Glutamatergic neuron (in vitro differentiated cells): Measurements from ENCODE around the gene MAGI3. TPM values are rescaled to one million over a fixed set of nuclear protein-coding genes. Genes with fewer than 3 reads are reported as not detected.

Experiments
- DNase-seq: peaks from one replicate; pipeline ENCODE4 v3.0.0; 2022
- H3K27ac Mint-ChIP-seq: one replicate; pipeline ENCODE4 v1.8.0; 2020; ENCODE audit warnings: mild to moderate bottlenecking, mixed read lengths, inconsistent platforms; ENCODE audit not compliant: unreplicated experiment
- H3K27me3 Mint-ChIP-seq: one replicate; pipeline ENCODE4 v1.8.0; 2020; ENCODE audit warnings: mild to moderate bottlenecking, moderate library complexity, mixed read lengths, inconsistent platforms; ENCODE audit not compliant: unreplicated experiment
- H3K36me3 Mint-ChIP-seq: one replicate; pipeline ENCODE4 v1.8.0; 2020; ENCODE audit warnings: mild to moderate bottlenecking, mixed read lengths, inconsistent platforms; ENCODE audit not compliant: unreplicated experiment
- H3K4me1 Mint-ChIP-seq: one replicate; pipeline ENCODE4 v1.8.0; 2020; ENCODE audit warnings: mild to moderate bottlenecking, low read depth, mixed read lengths, inconsistent platforms; ENCODE audit not compliant: unreplicated experiment
- H3K4me3 Mint-ChIP-seq: one replicate; pipeline ENCODE4 v1.8.0; 2020; ENCODE audit warnings: mild to moderate bottlenecking, mixed read lengths, inconsistent platforms; ENCODE audit not compliant: unreplicated experiment
- H3K9me3 Mint-ChIP-seq: one replicate; pipeline ENCODE4 v1.8.0; 2020; ENCODE audit warnings: mild to moderate bottlenecking, moderate library complexity, mixed read lengths, inconsistent platforms; ENCODE audit not compliant: unreplicated experiment
- total RNA-seq: library from RNA; stranded (reverse); fragmentation: NEBNext Ultra II Directional; extraction: Animal tissue kit (Norgen Biotek cat#: 25700); gene quantifications from one replicate; pipeline ENCODE4 v1.2.1, GENCODE V29; 2021; ENCODE audit not compliant: unreplicated experiment
- TF ChIP-seq, protein P1 (sequence below): fragments of 200-600 bp; sonication (generic); IDR thresholded peaks from one replicate; pipeline ENCODE4 v1.5.0; 2021; ENCODE audit not compliant: partially characterized antibody, unreplicated experiment

The MAGI3 gene
- total RNA-seq, 1 donor from 2014 or later = 26.3 TPM

DNA sequence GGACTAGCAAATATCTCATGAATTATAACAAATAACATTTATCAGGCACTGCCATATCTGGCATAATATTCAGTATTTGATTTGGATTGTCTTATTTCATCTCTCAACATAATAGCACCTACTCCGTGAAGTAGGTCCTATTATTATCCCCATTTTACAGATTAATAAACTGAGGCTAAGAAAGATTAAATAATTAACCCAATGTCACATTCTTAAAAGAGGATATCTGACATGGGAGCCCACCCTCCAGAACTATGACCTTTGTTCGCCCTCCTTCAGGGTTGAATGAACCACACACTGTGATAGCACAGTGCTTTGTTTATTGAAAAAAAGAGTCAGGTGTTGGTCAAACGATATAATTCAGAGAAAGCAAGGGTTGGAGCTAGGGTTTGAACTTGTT lies 19.4 kb upstream of the MAGI3 start:
- DNase-seq = no peak
- H3K27ac Mint-ChIP-seq = no peak overlapping the region

DNA sequence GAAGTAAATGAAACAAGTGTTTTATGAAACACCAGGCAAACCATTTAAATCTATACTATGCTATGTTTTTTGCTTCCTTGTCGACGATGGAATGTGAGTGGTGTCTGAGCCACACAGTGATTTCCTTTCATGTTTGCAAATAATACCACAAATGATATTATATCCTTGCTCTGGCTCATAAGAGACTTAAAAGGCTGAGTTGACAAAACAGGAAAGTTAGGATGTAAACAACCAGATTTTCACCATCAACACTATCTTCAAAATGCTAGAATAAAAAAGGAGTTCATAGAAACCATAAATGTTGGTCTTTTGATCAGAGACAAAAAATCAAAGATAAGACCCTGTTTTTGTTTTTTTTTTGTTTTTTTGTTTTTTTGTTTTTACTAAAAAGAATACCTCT lies 17.8 kb upstream of the MAGI3 start:
- Mint-ChIP-seq H3K4me1 (no peaks in the 10 kb centered on the region), H3K27ac (no peak overlapping the region), H3K4me3 (no peak overlapping the region), H3K36me3 (no peaks in the 10 kb centered on the region), H3K27me3 (no peaks in the 10 kb centered on the region), H3K9me3 (peaks cover 2% of the 10 kb centered on the region)
- no peak for DNase-seq
- TF ChIP-seq, protein P1, sequence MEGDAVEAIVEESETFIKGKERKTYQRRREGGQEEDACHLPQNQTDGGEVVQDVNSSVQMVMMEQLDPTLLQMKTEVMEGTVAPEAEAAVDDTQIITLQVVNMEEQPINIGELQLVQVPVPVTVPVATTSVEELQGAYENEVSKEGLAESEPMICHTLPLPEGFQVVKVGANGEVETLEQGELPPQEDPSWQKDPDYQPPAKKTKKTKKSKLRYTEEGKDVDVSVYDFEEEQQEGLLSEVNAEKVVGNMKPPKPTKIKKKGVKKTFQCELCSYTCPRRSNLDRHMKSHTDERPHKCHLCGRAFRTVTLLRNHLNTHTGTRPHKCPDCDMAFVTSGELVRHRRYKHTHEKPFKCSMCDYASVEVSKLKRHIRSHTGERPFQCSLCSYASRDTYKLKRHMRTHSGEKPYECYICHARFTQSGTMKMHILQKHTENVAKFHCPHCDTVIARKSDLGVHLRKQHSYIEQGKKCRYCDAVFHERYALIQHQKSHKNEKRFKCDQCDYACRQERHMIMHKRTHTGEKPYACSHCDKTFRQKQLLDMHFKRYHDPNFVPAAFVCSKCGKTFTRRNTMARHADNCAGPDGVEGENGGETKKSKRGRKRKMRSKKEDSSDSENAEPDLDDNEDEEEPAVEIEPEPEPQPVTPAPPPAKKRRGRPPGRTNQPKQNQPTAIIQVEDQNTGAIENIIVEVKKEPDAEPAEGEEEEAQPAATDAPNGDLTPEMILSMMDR = no peak

More for the DNA sequence above, 19.4 kb upstream of the MAGI3 start:
- Mint-ChIP-seq H3K9me3 (peaks cover 2% of the 10 kb centered on the region), H3K4me1 (no peaks in the 10 kb centered on the region), H3K4me3 (no peak overlapping the region), H3K27me3 (no peaks in the 10 kb centered on the region), H3K36me3 (no peaks in the 10 kb centered on the region)
- TF ChIP-seq, protein P1 = no peak

DNA sequence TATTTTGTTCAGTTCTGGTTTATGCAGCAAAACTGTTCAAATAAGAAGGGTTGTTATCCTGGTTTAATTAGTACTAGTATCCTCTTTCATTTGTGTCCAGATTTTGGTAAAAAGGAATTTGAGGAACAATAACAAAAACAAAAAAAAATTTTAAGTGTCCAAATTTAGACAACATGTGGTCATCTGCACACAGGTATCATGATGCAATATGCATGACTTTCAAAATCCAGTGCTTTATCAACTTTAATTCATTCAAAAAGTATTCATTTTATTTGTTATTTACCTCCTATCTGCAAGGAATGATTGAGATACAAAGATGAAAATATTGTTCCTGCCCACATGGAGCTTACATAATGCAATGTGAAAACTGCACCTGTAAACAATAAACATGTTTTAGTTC lies 16.7 kb upstream of the MAGI3 start:
- no peak for DNase-seq
- Mint-ChIP-seq H3K9me3 (peaks cover 2% of the 10 kb centered on the region), H3K27ac (no peak overlapping the region), H3K27me3 (no peaks in the 10 kb centered on the region), H3K36me3 (no peaks in the 10 kb centered on the region), H3K4me3 (no peak overlapping the region), H3K4me1 (no peaks in the 10 kb centered on the region)
- TF ChIP-seq, protein P1 = no peak

DNA sequence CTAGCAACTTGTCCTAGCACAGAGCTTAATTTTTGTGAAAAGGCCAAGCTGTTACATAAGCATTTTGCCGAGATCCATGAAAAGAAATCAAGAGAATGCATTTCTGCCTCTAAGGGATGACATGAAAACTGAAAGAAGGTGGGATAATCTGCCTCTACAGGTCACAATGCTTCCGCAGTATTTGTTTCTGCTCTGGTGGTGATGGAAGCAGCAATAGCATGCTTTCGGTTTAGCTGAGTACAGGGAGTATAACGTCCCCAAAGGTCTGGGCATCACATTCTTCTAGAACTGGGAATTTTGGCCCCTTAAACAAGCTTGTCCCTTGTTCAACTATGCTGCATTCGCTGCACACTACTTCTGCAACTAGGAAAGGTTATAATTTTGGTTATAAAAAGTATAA lies 14.4 kb upstream of the MAGI3 start:
- no peaks in the 10 kb centered on the region for H3K27me3 Mint-ChIP-seq
- H3K36me3 Mint-ChIP-seq = no peaks in the 10 kb centered on the region
- no peak overlapping the region for H3K27ac Mint-ChIP-seq
- H3K9me3 Mint-ChIP-seq = peaks cover 2% of the 10 kb centered on the region
- H3K4me3 Mint-ChIP-seq = no peak overlapping the region
- DNase-seq = no peak
- TF ChIP-seq, protein P1 = no peak
- H3K4me1 Mint-ChIP-seq = no peaks in the 10 kb centered on the region

DNA sequence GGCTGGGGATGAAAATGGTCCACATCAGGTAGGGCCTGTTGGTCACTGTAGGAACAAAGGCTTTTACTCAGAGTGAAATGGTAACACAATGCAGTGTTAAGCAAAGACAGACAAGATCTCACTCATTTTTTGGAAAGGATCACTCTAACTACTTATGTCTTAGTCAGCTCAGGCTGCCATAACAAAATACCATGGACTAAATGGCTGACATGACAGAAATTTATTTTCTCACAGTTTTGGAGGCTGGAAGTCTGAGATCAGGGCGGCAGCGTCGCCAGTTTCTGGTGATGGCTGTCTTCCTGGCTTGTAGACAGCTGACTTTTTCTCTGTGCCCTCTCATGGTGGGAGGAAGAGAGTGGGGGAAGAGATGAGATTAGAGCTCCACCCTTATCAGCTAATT lies 10.2 kb upstream of the MAGI3 start:
- H3K4me1 Mint-ChIP-seq = no peaks in the 10 kb centered on the region
- H3K36me3 Mint-ChIP-seq = no peaks in the 10 kb centered on the region
- H3K4me3 Mint-ChIP-seq = no peak overlapping the region
- no peaks in the 10 kb centered on the region for H3K27me3 Mint-ChIP-seq
- TF ChIP-seq, protein P1 = no peak
- H3K9me3 Mint-ChIP-seq = no peaks in the 10 kb centered on the region
- H3K27ac Mint-ChIP-seq = no peak overlapping the region
- no peak for DNase-seq
